ENCODE results near the gene SMC1A. TPM values are rescaled to one million over a fixed set of nuclear protein-coding genes. Genes with fewer than 3 reads are reported as not detected.
"Not testable (repeated sequence)": the region's sequence is repeated elsewhere in the genome, so short reads cannot be mapped to it uniquely, and the experiment has no call there.

The SMC1A gene
- total RNA-seq (10 to 100 TPM; 25.3 to 64.6 (median 36.4) TPM), polyA plus RNA-seq (10 to 100 TPM; 13.6 to 21.3 TPM)
- long read RNA-seq, donor 1, full-length matches to known transcripts = 6 of 57 reads
- long read RNA-seq, donor 1, partial matches to known transcripts = 44 of 57 reads
- long read RNA-seq, donor 1, other reads (novel, unspliced or antisense) = 7 of 57 reads
- long read RNA-seq, donor 2, full-length matches to known transcripts = 7 of 230 reads
- long read RNA-seq, donor 2, partial matches to known transcripts = 206 of 230 reads
- long read RNA-seq, donor 2, other reads (novel, unspliced or antisense) = 17 of 230 reads
- long read RNA-seq, donor 3, full-length matches to known transcripts = 10 of 39 reads
- long read RNA-seq, donor 3, partial matches to known transcripts = 22 of 39 reads
- long read RNA-seq, donor 3, other reads (novel, unspliced or antisense) = 7 of 39 reads

DNA sequence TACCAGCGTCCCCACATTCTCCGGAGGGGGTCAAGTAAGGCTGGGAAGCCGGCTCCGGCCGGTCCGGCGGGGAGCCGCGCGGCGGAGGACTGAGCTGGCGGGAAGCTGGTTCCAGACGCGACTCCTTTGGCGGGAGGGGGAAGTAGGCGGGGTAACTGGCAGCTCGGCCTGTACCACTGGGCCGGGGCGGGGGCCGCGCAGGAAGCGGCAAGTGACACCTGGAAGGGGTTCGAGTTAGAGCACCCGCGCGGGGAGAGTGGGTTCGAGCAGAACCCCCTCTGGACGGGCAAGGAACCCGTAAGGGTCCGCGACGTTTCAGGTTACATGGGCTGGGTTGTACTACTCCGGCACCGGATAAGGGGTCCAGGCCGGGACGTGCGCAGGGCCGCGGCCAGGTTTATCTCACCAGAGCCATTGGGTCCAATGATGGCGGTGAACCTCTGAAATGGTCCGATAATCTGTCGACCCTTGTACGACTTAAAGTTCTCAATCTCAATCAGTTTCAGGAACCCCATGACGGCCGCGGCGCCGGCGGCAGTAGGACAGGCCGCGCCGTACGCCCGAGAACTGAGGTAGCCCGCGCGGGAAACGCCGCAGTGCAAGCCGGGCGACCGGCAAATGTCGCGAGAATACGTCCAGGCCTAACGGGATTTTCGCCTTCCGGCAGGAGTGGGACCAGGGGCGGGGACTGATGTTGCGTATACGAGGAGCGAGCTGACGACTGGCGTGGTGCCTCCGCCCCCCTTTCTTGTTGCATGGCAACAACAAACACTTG lies at the start of gene SMC1A:
Gene SMC1A, minus strand, starts transcription at position 569 of the 775 bp plus-strand sequence. Its CDS starts 54 bp downstream, at position 515.
- intact Hi-C loops (cut with DNase I) = loop anchor here in 2 of 10 donors (1.0 to 10.0 kb wide), 2 partner anchors 12 to 137 kb away; partner anchors contain the start of genes HSD17B10 (in 1 of the 2) and IQSEC2 (in 1 of the 2)
- H3K27ac ChIP-seq = peak within 1 kb of the TSS; percentile 82 to 95 (median 91)
- peak within 1 kb of the TSS; percentile 47 to 84 (median 72) for H3K4me3 ChIP-seq
- H3K9me3 ChIP-seq = no peaks in the 10 kb centered on the region
- H3K36me3 ChIP-seq = no peaks in the 10 kb centered on the region
- TF ChIP-seq, protein P1, sequence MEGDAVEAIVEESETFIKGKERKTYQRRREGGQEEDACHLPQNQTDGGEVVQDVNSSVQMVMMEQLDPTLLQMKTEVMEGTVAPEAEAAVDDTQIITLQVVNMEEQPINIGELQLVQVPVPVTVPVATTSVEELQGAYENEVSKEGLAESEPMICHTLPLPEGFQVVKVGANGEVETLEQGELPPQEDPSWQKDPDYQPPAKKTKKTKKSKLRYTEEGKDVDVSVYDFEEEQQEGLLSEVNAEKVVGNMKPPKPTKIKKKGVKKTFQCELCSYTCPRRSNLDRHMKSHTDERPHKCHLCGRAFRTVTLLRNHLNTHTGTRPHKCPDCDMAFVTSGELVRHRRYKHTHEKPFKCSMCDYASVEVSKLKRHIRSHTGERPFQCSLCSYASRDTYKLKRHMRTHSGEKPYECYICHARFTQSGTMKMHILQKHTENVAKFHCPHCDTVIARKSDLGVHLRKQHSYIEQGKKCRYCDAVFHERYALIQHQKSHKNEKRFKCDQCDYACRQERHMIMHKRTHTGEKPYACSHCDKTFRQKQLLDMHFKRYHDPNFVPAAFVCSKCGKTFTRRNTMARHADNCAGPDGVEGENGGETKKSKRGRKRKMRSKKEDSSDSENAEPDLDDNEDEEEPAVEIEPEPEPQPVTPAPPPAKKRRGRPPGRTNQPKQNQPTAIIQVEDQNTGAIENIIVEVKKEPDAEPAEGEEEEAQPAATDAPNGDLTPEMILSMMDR (IDR thresholded peaks at IDR 0.05) = no peak
- peak in 1 of 2 donors; percentile 57 for TF ChIP-seq POLR2A (IDR thresholded peaks at IDR 0.05)
- H3K4me1 ChIP-seq = peaks cover 0 to 23% (median 10%) of the 10 kb centered on the region in 12 donors
- WGBS, 4 donors = 0 to 7% (median 1%) methylated on average over 9 to 75 of the region's 75 CpGs
- DNase-seq (peak; percentile 94 to 99 (median 97)), ATAC-seq (peak; percentile 97 to 99 (median 98))
- H3K27me3 ChIP-seq = no peaks in the 10 kb centered on the region

DNA sequence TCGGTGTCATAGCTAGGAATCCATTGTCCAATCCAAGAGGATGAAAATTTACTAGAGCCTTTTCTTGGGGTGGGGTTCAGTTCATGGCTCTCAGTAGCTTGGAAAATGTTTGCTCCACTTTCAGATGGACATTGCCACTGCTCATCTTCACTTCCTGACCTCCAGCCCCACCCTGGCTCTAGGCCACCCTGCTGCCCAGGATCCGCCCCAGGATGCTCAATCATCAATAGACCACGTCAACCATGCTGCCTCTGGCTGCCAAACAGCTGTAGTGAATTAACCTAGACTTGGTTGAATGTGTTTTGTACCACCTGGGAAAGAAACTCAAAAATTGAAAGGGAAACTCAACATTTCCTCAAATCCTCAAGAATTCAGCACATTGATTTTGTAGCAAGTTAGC lies 48.9 kb upstream of the SMC1A start:
- no peaks in the 10 kb centered on the region for H3K9me3 ChIP-seq
- intact Hi-C loops (cut with DNase I) = no loop called here
- ATAC-seq (no peak), DNase-seq (no peak)
- peaks cover 0 to 35% (median 0%) of the 10 kb centered on the region in 9 donors for H3K27me3 ChIP-seq
- H3K27ac ChIP-seq = no peak overlapping the region
- no peak overlapping the region for H3K4me3 ChIP-seq
- H3K36me3 ChIP-seq = no peaks in the 10 kb centered on the region
- H3K4me1 ChIP-seq = no peaks in the 10 kb centered on the region
- WGBS, 4 donors = 60 to 76% (median 72%) methylated on average over 3 of the region's 3 CpGs
- TF ChIP-seq, protein P1 (IDR thresholded peaks at IDR 0.05) = no peak
- TF ChIP-seq POLR2A (IDR thresholded peaks at IDR 0.05) = no peak

DNA sequence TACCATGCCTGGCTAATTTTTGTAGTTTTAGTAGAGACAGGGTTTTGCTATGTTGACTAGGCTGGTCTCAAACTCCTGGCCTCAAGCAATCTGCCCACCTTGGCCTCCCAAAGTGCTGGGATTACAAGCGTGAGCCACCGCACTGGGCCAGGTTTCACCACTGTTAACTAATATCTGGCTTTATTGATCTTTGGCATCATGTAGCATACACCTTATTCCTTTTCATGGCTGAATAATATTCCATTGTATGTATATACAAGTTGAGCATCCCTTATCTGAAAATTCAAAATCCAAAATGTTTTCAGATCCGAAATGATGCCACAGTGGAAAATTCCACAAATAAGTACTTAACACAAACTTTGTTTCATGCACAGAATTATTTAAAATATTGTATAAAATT lies 46.2 kb upstream of the SMC1A start:
- H3K4me1 ChIP-seq; intact Hi-C loops (cut with DNase I); ATAC-seq; H3K36me3 ChIP-seq; H3K27ac ChIP-seq; H3K9me3 ChIP-seq; DNase-seq; H3K4me3 ChIP-seq: not testable (repeated sequence)
- peaks cover 0 to 28% (median 0%) of the 10 kb centered on the region in 9 donors for H3K27me3 ChIP-seq
- WGBS, 4 donors = 85 to 95% (median 89%) methylated on average over 3 of the region's 3 CpGs

DNA sequence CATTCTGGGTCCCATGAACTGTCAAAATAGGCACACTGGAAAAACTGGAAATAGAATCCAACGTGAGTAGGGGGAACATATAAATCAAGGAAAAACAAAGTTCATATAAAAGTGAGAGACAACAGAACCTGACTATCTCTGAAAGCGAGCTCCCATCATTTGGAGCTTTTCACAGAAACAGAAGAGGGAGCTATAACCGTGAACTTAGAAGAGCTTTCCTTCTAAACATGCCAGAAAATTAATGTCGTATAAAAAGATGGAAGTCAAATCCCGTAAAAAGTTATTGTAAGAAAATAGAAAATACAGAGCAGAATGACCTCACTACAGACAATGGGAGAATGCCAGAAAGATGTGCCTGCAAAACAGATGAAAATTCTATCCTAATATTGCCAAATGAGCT lies 35.6 kb upstream of the SMC1A start:
- peaks cover 0 to 46% (median 0%) of the 10 kb centered on the region in 9 donors for H3K27me3 ChIP-seq
- H3K4me3 ChIP-seq = no peak overlapping the region
- H3K27ac ChIP-seq = no peak overlapping the region
- TF ChIP-seq, protein P1 (IDR thresholded peaks at IDR 0.05) = no peak
- no peak for TF ChIP-seq POLR2A (IDR thresholded peaks at IDR 0.05)
- H3K9me3 ChIP-seq = no peaks in the 10 kb centered on the region
- no peak for ATAC-seq
- 43 to 52% (median 48%) methylated on average over 5 of the region's 5 CpGs for WGBS, 4 donors
- H3K4me1 ChIP-seq = no peaks in the 10 kb centered on the region
- DNase-seq = no peak
- no peaks in the 10 kb centered on the region for H3K36me3 ChIP-seq
- intact Hi-C loops (cut with DNase I) = no loop called here

All from heart left ventricle (tissue), 16 donors.